ENCODE data around the gene OR51S1.
"Not testable (repeated sequence)": the region's sequence is repeated elsewhere in the genome, so short reads cannot be mapped to it uniquely, and the experiment has no call there.

Gene OR51S1

DNA sequence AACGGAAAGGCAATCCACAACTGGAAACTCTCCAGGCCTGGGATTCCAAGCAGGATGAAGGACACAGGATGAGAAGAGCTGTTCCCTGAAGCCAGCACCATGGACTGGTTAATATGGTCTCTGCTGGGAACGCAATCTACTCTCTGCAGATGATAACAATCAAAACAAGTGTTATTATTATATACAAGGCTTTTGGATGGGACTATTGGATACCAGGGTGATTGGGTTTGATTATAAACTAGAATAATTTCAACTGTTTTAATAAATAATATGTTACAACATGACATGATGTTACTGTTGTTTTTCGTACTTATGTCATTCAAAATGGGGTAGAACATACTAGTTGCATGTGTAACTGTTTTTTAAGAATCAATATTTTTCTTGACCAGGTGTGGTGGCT is 44.7 kb downstream of the OR51S1 start, which contains the start of gene OR52R1:
OR52R1 (minus strand) TSS at position 101 of the 400 bp plus-strand sequence; CDS start at position 101, 0 bp downstream.
- no peak for DNase-seq (ENCODE audit: low read depth)

DNA sequence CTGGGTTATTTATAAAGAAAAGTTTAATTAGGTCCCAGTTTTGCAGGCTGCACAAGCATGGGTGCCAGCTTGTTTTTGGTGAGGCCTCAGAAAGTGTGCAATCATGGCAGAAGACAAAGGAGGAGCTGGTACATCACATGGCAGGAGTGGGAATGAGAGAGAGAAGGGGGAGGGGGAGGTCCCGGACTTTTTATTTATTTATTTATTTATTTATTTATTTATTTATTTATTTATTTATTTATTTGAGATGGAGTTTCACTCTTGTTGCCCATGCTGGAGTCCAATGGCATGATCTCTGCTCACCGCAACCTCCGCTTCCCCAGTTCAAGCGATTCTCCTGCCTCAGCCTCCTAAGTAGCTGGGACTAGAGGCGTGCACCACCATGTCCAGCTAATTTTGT is 47.7 kb downstream of the OR51S1 start:
- DNase-seq (ENCODE audit: low read depth): not testable (repeated sequence)

- DNase-seq (ENCODE audit: low read depth): no peak
Observed at GRCh38 chr11:4798427-4799183, 50.4 kb downstream of the OR51S1 start.

Data from activated T-helper 1 cell treated with Interleukin-2 at 50 U/mL for 16 hours (primary cell).